Tibial nerve (tissue), 4 donors: ENCODE results near the gene MYL12A. TPM values are rescaled to one million over a fixed set of nuclear protein-coding genes. Genes with fewer than 3 reads are reported as not detected.
A peak's percentile ranks its signal among the peaks of the same experiment; 100 is the strongest.
"Not testable (repeated sequence)": the region's sequence is repeated elsewhere in the genome, so short reads cannot be mapped to it uniquely, and the experiment has no call there.

ENCODE experiments used
- DNase-seq, 2 donors: peaks; one replicate each; pipeline ENCODE4 v3.0.0-alpha.2; 2019; ENCODE audit warnings: low spot score in 2 of 2
- H3K27ac ChIP-seq, 4 donors: fragments of 200-600 bp; sonication (generic) in 3 of 4; one replicate each; pipeline ENCODE4 v1.5.1; 2017 to 2019; ENCODE audit warnings: mild to moderate bottlenecking in 1 of 4
- H3K27me3 ChIP-seq, 2 donors: fragments of 200-600 bp; sonication (generic) in 1 of 2; one replicate each; pipeline versions ENCODE4 v1.5.1 to v1.6.0; 2017 to 2019
- H3K36me3 ChIP-seq, 3 donors: fragments of 200-600 bp; sonication (generic); one replicate each; pipeline ENCODE4 v1.5.1; 2018 to 2019
- H3K4me1 ChIP-seq, 4 donors: fragments of 200-600 bp; sonication (generic) in 3 of 4; one replicate each; pipeline ENCODE4 v1.5.1; 2017 to 2019
- H3K4me3 ChIP-seq, 4 donors: fragments of 200-600 bp; sonication (generic) in 3 of 4; one replicate each; pipeline ENCODE4 v1.5.1; 2017 to 2019; ENCODE audit warnings: mild to moderate bottlenecking in 1 of 4, moderate library complexity in 1 of 4
- H3K9me3 ChIP-seq, 4 donors: fragments of 200-600 bp; sonication (generic) in 3 of 4; one replicate each; pipeline ENCODE4 v1.5.1; 2017 to 2019
- CTCF ChIP-seq, 5 experiments: fragments of 200-600 bp in 3 of 5; fragments of 450-650 bp in 2 of 5; sonication (generic) in 3 of 5; IDR thresholded peaks; one replicate each; pipeline ENCODE4 v1.5.1; 2016 to 2019; ENCODE audit warnings: antibody characterized with exemption in 5 of 5, mild to moderate bottlenecking in 3 of 5, moderate library complexity in 2 of 5
- EP300 ChIP-seq, 2 donors: sonication (generic); formaldehyde crosslinking; IDR thresholded peaks; one replicate each; pipeline ENCODE4 v1.6.1; 2017; ENCODE audit warnings: antibody characterized with exemption in 2 of 2, mild to moderate bottlenecking in 1 of 2
- POLR2A ChIP-seq, 2 donors: fragments of 450-650 bp; IDR thresholded peaks; one replicate each; pipeline ENCODE4 v1.6.1; 2017; ENCODE audit warnings: antibody characterized with exemption in 2 of 2, mild to moderate bottlenecking in 2 of 2, moderate library complexity in 2 of 2
- WGBS, 2 donors: methylation state at CpG; one replicate each; pipeline ENCODE4 v1.1.5; 2018; 5-methylcytosine and 5-hydroxymethylcytosine counted together
- total RNA-seq, 4 donors: library from RNA; depleted of rRNA; stranded (reverse); fragments of >200 nt; gene quantifications; one replicate each; pipeline ENCODE4 v1.1.0, GENCODE V29; 2016

The MYL12A gene
- total RNA-seq, 4 donors from 2014 or later = 387 to 515 (median 415) TPM

DNA sequence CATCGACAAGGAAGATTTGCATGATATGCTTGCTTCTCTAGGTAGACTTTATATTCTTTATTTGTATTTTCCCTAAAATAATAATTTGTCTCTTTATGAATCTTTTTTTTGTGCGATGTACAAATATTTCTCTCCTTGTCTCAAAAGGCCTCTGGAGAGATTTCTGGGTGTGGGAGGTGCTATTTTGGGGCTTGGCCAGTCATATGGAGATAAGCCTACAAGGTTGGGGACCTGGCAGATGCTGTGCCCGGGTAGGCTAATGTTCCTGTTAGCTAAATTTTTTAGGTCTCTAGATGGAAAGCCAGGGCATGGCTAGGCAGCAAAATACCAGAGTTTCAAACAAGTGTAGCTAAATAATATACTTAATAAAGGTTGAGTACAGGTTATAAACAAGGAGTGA is 25.4 kb downstream of the MYL12A start:
- H3K4me3 ChIP-seq = no peak overlapping the region
- no peaks in the 10 kb centered on the region for H3K27me3 ChIP-seq
- no peak overlapping the region for H3K27ac ChIP-seq
- no peak for TF ChIP-seq POLR2A (IDR thresholded peaks at IDR 0.05)
- TF ChIP-seq EP300 (IDR thresholded peaks at IDR 0.05) = no peak
- no peak for TF ChIP-seq CTCF (IDR thresholded peaks at IDR 0.05)
- peaks cover 0 to 47% (median 7%) of the 10 kb centered on the region in 3 donors for H3K36me3 ChIP-seq
- 50 to 56% methylated on average over 3 of the region's 3 CpGs for WGBS, 2 donors
- peaks cover 0 to 50% (median 11%) of the 10 kb centered on the region in 4 donors for H3K4me1 ChIP-seq
- no peaks in the 10 kb centered on the region for H3K9me3 ChIP-seq
- DNase-seq = no peak

DNA sequence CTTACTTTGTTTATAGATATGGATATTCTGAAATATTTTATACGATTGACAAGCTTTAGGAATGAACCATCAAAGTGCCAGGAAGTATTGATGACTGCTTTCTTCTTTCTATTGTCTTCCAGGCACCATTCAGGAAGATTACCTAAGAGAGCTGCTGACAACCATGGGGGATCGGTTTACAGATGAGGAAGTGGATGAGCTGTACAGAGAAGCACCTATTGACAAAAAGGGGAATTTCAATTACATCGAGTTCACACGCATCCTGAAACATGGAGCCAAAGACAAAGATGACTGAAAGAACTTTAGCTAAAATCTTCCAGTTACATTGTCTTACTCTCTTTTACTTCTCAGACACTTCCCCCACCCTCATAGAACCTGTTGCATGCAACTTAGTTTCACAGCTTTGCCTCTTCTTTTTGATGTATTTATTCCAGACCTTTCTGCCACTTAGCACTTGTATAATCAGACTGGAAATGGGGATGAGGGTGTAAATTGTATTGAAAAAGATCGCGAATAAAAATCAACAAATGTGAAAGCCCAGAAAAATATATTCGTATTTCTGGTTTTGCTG is 30.1 kb downstream of the MYL12A start:
- peaks cover 0 to 55% (median 7%) of the 10 kb centered on the region in 3 donors for H3K36me3 ChIP-seq
- WGBS, 2 donors = 75 to 80% methylated on average over 7 of the region's 7 CpGs
- H3K27ac ChIP-seq, H3K27me3 ChIP-seq, DNase-seq, H3K9me3 ChIP-seq, H3K4me3 ChIP-seq: not testable (repeated sequence)
- H3K4me1 ChIP-seq = peaks cover 0 to 15% (median 3%) of the 10 kb centered on the region in 4 donors

DNA sequence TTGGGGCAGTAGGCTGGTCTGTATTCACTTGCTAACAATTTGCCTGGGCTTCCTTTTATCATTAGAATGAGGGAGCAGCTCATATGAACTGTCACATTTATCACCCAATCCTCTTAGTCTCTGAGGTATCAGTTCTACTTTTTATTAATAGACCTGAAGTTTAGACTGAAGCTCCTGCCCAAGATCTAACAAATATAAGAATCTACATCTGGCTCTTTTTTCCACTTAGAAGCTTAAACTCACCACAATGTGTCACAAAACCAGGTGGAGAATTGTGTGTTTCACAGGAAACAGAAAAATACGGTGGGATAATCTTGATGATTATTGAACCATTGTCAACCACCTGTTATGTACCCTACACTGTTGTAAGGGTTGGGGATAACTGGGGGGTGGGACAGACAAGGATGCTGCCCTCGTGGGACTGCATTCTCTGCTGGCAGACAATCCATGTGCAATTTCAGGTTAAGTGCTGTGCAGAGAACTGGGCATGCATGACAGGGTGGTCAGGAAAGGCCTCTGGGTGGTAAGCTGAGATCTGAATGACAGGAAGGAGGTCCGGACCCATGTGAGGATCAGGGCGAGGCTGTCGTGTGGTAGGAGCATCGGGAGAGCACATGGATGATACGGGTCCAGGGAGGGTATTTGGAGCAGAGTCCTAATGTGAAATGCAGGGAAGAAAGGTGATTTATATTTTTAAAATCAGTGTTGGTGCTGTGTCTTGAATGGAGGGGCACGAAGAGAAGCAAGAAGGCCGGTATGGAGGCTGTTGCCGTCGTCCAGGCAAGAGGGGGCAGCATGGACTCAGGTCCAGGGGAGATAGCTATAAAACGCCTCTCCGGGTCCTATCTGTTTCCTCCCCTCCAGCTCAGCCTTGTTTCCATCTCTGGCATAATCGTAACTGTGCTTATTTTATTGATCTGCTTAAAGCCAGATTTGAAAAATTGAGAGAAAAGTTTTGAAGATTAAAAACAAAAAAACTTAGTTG is 31.9 kb downstream of the MYL12A start:
- WGBS, 2 donors = 24% methylated on average over 14 of the region's 14 CpGs
- Histone ChIP-seq H3K27me3 (no peaks in the 10 kb centered on the region), H3K4me1 (peaks cover 0 to 15% (median 3%) of the 10 kb centered on the region in 4 donors), H3K4me3 (no peak overlapping the region), H3K9me3 (no peaks in the 10 kb centered on the region), H3K27ac (peak overlapping the region in 1 of 4 donors; percentile 32), H3K36me3 (peaks cover 0 to 39% (median 0%) of the 10 kb centered on the region in 3 donors)
- no peak for TF ChIP-seq CTCF (IDR thresholded peaks at IDR 0.05)
- TF ChIP-seq POLR2A (IDR thresholded peaks at IDR 0.05) = no peak
- no peak for TF ChIP-seq EP300 (IDR thresholded peaks at IDR 0.05)
- DNase-seq = no peak

- 12 to 18% methylated on average over 2 of the region's 2 CpGs for WGBS, 2 donors
- Histone ChIP-seq H3K4me3 (no peak overlapping the region), H3K27me3 (no peaks in the 10 kb centered on the region), H3K9me3 (no peaks in the 10 kb centered on the region), H3K4me1 (peaks cover 0 to 15% (median 3%) of the 10 kb centered on the region in 4 donors), H3K36me3 (peaks cover 0 to 20% (median 0%) of the 10 kb centered on the region in 3 donors), H3K27ac (peak overlapping the region in 3 of 4 donors; percentile 13 to 81 (median 73))
- TF ChIP-seq CTCF (IDR thresholded peaks at IDR 0.05) = peak; percentile 41 to 85 (median 68)
- TF ChIP-seq POLR2A (IDR thresholded peaks at IDR 0.05) = no peak
- TF ChIP-seq EP300 (IDR thresholded peaks at IDR 0.05) = no peak
- peak in 1 of 2 donors; percentile 76 for DNase-seq
These were observed 34.1 kb downstream of the MYL12A start for GRCh38 chr18:3281456-3282400.

DNA sequence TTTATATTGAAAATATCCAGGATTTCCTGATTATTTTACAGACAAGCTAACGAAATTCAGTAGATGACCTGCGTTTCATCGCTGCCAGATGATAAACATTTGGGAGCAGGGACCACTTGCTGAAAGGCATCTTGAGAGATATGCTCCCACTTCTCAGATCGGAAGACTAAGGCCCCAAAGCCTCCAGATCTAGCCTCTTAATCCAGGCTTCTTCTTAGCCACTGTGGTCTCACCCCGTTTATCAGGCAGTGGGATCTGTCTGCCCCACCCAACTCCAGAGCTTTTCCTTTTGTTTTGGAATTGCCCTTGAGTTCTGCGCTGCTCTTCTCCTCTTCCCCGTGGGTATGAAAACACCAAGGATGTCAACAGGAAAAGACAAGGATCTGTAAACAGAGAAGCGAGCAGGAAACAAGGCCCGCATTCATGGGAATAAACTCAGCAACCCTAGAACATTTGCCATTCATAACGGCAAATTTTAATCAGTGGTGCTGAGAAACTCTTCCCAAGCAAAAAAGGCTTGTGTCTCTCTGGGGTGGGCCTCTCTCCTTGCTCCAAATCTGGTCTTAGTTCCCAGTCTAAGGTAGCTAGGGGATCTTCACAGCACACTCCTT is 35.8 kb downstream of the MYL12A start:
- Histone ChIP-seq H3K36me3 (peaks cover 0 to 5% (median 0%) of the 10 kb centered on the region in 3 donors), H3K4me1 (peaks cover 0 to 15% (median 3%) of the 10 kb centered on the region in 4 donors), H3K27me3 (no peaks in the 10 kb centered on the region), H3K4me3 (no peak overlapping the region), H3K27ac (peak overlapping the region in 3 of 4 donors; percentile 13 to 81 (median 73)), H3K9me3 (no peaks in the 10 kb centered on the region)
- no peak for DNase-seq
- 56 to 62% methylated on average over 10 of the region's 10 CpGs for WGBS, 2 donors
- TF ChIP-seq POLR2A (IDR thresholded peaks at IDR 0.05) (no peak), EP300 (IDR thresholded peaks at IDR 0.05) (no peak), CTCF (IDR thresholded peaks at IDR 0.05) (no peak)
